Regular cardiac myocyte (primary cell): ENCODE results near the gene PRR32. TPM values are rescaled to one million over a fixed set of nuclear protein-coding genes. Genes with fewer than 3 reads are reported as not detected.

Experiments used
- total RNA-seq: library from RNA; depleted of rRNA; stranded (reverse); fragments of >200 nt; gene quantifications from 2 replicates; pipeline ENCODE4 v1.2.3, GENCODE V29; 2014

PRR32 gene, protein sequence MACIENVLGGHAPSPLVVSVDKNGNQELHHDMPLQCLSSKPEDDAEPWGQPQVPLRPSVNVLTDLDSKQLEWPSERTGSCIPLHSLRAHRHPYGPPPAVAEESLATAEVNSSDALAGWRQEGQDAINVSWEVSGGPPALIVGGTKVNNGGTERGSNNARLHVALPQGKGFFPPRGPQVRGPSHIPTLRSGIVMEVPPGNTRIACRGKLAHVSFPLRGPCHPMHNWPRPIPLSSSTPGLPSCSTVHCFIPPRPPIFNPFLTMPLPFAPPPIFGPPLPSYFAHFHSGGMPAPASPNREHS
- total RNA-seq: not detected in 2 replicates

DNA sequence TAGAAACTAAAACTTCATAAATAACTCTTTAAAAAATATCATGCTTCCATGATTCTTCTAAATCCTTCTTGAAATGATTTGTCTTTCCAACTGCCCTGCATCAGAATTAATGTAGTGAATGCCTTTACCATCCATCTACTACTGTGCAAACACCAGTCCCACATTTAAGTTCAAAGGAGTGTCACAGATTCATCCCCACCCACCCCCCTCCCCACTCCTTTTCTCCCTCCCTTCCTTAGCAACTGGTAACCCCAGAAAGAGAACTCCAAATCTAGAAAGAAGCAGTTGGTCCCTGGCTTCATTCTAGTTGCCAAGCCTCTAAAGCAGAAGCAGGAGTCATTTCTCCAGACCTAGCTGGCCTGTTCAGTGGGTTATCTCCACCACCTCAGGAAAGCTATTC is at the start of gene PRR32:
TSS of gene PRR32 (plus strand) at position 301 of the 400 bp plus-strand sequence. CDS start 115 bp downstream, outside the sequence.

